GM23338 (cell line): ENCODE data around the gene CGRRF1. TPM values are rescaled to one million over a fixed set of nuclear protein-coding genes. Genes with fewer than 3 reads are reported as not detected.

Experiments used
- ATAC-seq: fragments of 200-7000 bp; cut with Tn5 transposase; 3 replicates; pipeline ENCODE4 v1.9.1; 2020
- DNase-seq: peaks from one replicate; pipeline ENCODE4 v3.0.0-alpha.2; 2015; ENCODE audit warnings: low spot score
- H2AFZ ChIP-seq: fragments of 200-600 bp; sonication (generic); 2 replicates; pipeline ENCODE4 v1.8.0; 2016; ENCODE audit warnings: antibody characterized with exemption, mild to moderate bottlenecking, moderate library complexity
- H3F3A ChIP-seq: fragments of 200-600 bp; sonication (generic); replicated peaks from 2 replicates; pipeline ENCODE4 v1.8.0; 2017; ENCODE audit warnings: antibody characterized with exemption, mixed run types, low read depth
- H3K27ac ChIP-seq: fragments of 200-600 bp; sonication (generic); 2 replicates; pipeline ENCODE4 v1.6.1; 2016; ENCODE audit warnings: low read depth
- H3K27me3 ChIP-seq: fragments of 200-600 bp; sonication (generic); 2 replicates; pipeline ENCODE4 v1.8.0; 2016; ENCODE audit warnings: mild to moderate bottlenecking, mixed run types, moderate library complexity; ENCODE audit not compliant: insufficient read depth
- H3K36me3 ChIP-seq: fragments of 200-600 bp; sonication (generic); 2 replicates; pipeline ENCODE4 v1.8.0; 2016; ENCODE audit warnings: mild to moderate bottlenecking; ENCODE audit not compliant: insufficient read depth
- H3K4me1 ChIP-seq: fragments of 200-600 bp; sonication (generic); 2 replicates; pipeline ENCODE4 v1.8.0; 2016; ENCODE audit warnings: mild to moderate bottlenecking, moderate library complexity; ENCODE audit not compliant: insufficient read depth
- H3K4me2 ChIP-seq: fragments of 200-600 bp; sonication (generic); 2 replicates; pipeline ENCODE4 v1.7.1; 2017; ENCODE audit warnings: mixed run types
- H3K4me3 ChIP-seq: fragments of 200-600 bp; sonication (generic); 2 replicates; pipeline ENCODE4 v1.6.1; 2016; ENCODE audit warnings: mixed run types
- H3K79me2 ChIP-seq: fragments of 200-600 bp; sonication (generic); replicated peaks from 2 replicates; pipeline ENCODE4 v1.8.0; 2017; ENCODE audit warnings: mild to moderate bottlenecking; ENCODE audit not compliant: insufficient read depth
- H3K9me2 ChIP-seq: fragments of 200-600 bp; sonication (generic); 2 replicates; pipeline ENCODE4 v1.8.0; 2017; ENCODE audit not compliant: insufficient read depth
- H4K20me1 ChIP-seq: fragments of 200-600 bp; sonication (generic); replicated peaks from 2 replicates; pipeline ENCODE4 v1.8.0; 2017; ENCODE audit warnings: mild to moderate bottlenecking; ENCODE audit not compliant: insufficient read depth
- H3K27ac Mint-ChIP-seq: 2 replicates; pipeline ENCODE4 v1.8.0; 2020; ENCODE audit warnings: inconsistent platforms, mild to moderate bottlenecking, moderate library complexity, mixed read lengths
- H3K27me3 Mint-ChIP-seq: 3 replicates; pipeline ENCODE4 v1.8.0; 2022; ENCODE audit warnings: low read depth, mild to moderate bottlenecking, moderate library complexity, mixed read lengths, inconsistent platforms; ENCODE audit not compliant: insufficient read depth, poor library complexity
- H3K36me3 Mint-ChIP-seq: 3 replicates; pipeline ENCODE4 v1.8.0; 2021; ENCODE audit warnings: low read depth, mild to moderate bottlenecking, inconsistent platforms, moderate library complexity, mixed read lengths
- H3K4me1 Mint-ChIP-seq: 3 replicates; pipeline ENCODE4 v1.8.0; 2020; ENCODE audit warnings: mild to moderate bottlenecking, inconsistent platforms, mixed read lengths
- H3K4me3 Mint-ChIP-seq: 3 replicates; pipeline ENCODE4 v1.8.0; 2021; ENCODE audit warnings: moderate library complexity, mild to moderate bottlenecking, inconsistent platforms, mixed read lengths
- H3K9me3 Mint-ChIP-seq: 3 replicates; pipeline ENCODE4 v1.8.0; 2020; ENCODE audit warnings: moderate library complexity, mild to moderate bottlenecking, inconsistent platforms, mixed read lengths
- CREB1 ChIP-seq: fragments of 250-450 bp; sonication (Bioruptor Pico); IDR thresholded peaks from 2 replicates; pipeline ENCODE4 v1.5.0; 2020; ENCODE audit warnings: low read depth, mild to moderate bottlenecking, moderate library complexity
- EZH2 ChIP-seq: fragments of 200-600 bp; sonication (generic); IDR thresholded peaks from one replicate; pipeline ENCODE4 v1.8.0; 2017; ENCODE audit warnings: antibody characterized with exemption, mild to moderate bottlenecking, low read depth; ENCODE audit not compliant: unreplicated experiment
- EZH2phosphoT487 ChIP-seq: fragments of 200-600 bp; sonication (generic); IDR thresholded peaks from one replicate; pipeline ENCODE4 v1.8.1; 2018; ENCODE audit warnings: antibody characterized with exemption; ENCODE audit not compliant: unreplicated experiment
- JUNB ChIP-seq: IDR thresholded peaks from one replicate; pipeline ENCODE4 v1.6.1; 2016; ENCODE audit warnings: antibody characterized with exemption; ENCODE audit not compliant: unreplicated experiment
- NANOG ChIP-seq: IDR thresholded peaks from 2 replicates; pipeline ENCODE4 v1.6.1; 2016; ENCODE audit warnings: antibody characterized with exemption, borderline replicate concordance
- POLR2AphosphoS5 ChIP-seq: IDR thresholded peaks from 2 replicates; pipeline ENCODE4 v1.6.1; 2016; ENCODE audit warnings: antibody characterized with exemption, low read depth
- STAT1 ChIP-seq: IDR thresholded peaks from one replicate; pipeline ENCODE4 v1.6.1; 2016; ENCODE audit warnings: antibody characterized with exemption; ENCODE audit not compliant: unreplicated experiment
- ZNF114 ChIP-seq: fragments of 250-450 bp; sonication (Bioruptor Pico); IDR thresholded peaks from 2 replicates; pipeline ENCODE4 v1.5.0; 2020; ENCODE audit warnings: mild to moderate bottlenecking, moderate library complexity
- ZNF331 ChIP-seq: fragments of 250-450 bp; sonication (Bioruptor Pico); IDR thresholded peaks from 2 replicates; pipeline ENCODE4 v1.5.0; 2020; ENCODE audit warnings: low read depth, mild to moderate bottlenecking, moderate library complexity
- polyA plus RNA-seq: library from polyadenylated mRNA; unstranded; fragments of >200 nt; fragmentation: Nextera tagmentation; extraction: Ambion mirVana; gene quantifications from 2 replicates; pipeline ENCODE4 v1.2.1, GENCODE V29; 2016
- total RNA-seq: library from RNA; depleted of rRNA; stranded (reverse); fragments of >200 nt; shearing (Covaris generic); gene quantifications from 2 replicates; pipeline ENCODE4 v1.2.3, GENCODE V29; 2014
- TF ChIP-seq, protein P1 (sequence below): IDR thresholded peaks from 2 replicates; pipeline ENCODE4 v1.6.1; 2016; ENCODE audit warnings: antibody characterized with exemption
- TF ChIP-seq, protein P2 (sequence below): fragments of 250-450 bp; sonication (Bioruptor Pico); IDR thresholded peaks from 2 replicates; pipeline ENCODE4 v1.5.0; 2020; ENCODE audit warnings: mild to moderate bottlenecking, moderate library complexity
- TF ChIP-seq, protein P3 (sequence below): IDR thresholded peaks from one replicate; pipeline ENCODE4 v1.6.1; 2018; ENCODE audit warnings: antibody characterized with exemption; ENCODE audit not compliant: unreplicated experiment
- TF ChIP-seq, protein P4 (sequence below), 2 experiments: fragments of 200-600 bp in 1 of 2; sonication (generic) in 1 of 2; conservative IDR thresholded peaks; 2 replicates each; pipeline versions ENCODE4 v1.5.1 to v1.6.1; 2016 to 2017; ENCODE audit warnings: antibody characterized with exemption in 2 of 2, low read depth in 2 of 2, mild to moderate bottlenecking in 2 of 2, moderate library complexity in 1 of 2

The CGRRF1 gene
- total and polyA plus RNA-seq, 2 experiments from 2014 or later = 18.8 to 28.3 TPM

DNA sequence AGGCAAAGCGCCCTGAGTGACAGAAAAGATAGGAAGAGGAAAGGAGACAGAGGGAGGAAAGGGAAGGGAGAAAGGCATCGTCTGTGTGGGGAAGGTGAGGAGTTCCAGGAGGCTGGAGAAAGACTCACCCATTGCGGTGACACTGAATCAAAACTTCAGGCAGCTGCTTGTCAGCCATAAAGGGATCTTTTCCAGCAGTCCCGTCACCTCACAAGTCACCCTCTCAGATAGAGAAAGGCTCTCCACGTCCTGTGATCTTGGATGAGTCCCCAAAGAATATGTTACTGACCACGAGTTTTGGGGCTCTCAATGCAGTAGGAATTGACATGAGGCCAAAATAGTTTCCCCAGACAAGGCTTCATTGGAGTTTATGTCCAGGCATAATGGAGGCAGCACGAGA is 11.1 kb upstream of the CGRRF1 start:
- no peak overlapping the region for H3K4me3 ChIP-seq
- peak overlapping the region; percentile 88 for H2AFZ ChIP-seq
- Mint-ChIP-seq H3K27me3 (peaks cover 4% of the 10 kb centered on the region), H3K36me3 (no peaks in the 10 kb centered on the region), H3K4me1 (peaks cover under 1% of the 10 kb centered on the region; the same call in 1 of the 3 replicates), H3K9me3 (no peaks in the 10 kb centered on the region), H3K4me3 (no peak overlapping the region), H3K27ac (no peak overlapping the region)
- H3K27ac ChIP-seq = no peak overlapping the region
- no peaks in the 10 kb centered on the region for H4K20me1 ChIP-seq
- H3F3A ChIP-seq = no peaks in the 10 kb centered on the region
- H3K4me1 ChIP-seq = no peaks in the 10 kb centered on the region
- ATAC-seq (no peak), DNase-seq (no peak)
- no peaks in the 10 kb centered on the region for H3K9me2 ChIP-seq
- no peaks in the 10 kb centered on the region for H3K36me3 ChIP-seq
- H3K4me2 ChIP-seq = no peak overlapping the region
- no peaks in the 10 kb centered on the region for H3K27me3 ChIP-seq
- no peaks in the 10 kb centered on the region for H3K79me2 ChIP-seq
- TF ChIP-seq, protein P1, sequence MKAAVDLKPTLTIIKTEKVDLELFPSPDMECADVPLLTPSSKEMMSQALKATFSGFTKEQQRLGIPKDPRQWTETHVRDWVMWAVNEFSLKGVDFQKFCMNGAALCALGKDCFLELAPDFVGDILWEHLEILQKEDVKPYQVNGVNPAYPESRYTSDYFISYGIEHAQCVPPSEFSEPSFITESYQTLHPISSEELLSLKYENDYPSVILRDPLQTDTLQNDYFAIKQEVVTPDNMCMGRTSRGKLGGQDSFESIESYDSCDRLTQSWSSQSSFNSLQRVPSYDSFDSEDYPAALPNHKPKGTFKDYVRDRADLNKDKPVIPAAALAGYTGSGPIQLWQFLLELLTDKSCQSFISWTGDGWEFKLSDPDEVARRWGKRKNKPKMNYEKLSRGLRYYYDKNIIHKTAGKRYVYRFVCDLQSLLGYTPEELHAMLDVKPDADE = no peak
- TF ChIP-seq, protein P2, sequence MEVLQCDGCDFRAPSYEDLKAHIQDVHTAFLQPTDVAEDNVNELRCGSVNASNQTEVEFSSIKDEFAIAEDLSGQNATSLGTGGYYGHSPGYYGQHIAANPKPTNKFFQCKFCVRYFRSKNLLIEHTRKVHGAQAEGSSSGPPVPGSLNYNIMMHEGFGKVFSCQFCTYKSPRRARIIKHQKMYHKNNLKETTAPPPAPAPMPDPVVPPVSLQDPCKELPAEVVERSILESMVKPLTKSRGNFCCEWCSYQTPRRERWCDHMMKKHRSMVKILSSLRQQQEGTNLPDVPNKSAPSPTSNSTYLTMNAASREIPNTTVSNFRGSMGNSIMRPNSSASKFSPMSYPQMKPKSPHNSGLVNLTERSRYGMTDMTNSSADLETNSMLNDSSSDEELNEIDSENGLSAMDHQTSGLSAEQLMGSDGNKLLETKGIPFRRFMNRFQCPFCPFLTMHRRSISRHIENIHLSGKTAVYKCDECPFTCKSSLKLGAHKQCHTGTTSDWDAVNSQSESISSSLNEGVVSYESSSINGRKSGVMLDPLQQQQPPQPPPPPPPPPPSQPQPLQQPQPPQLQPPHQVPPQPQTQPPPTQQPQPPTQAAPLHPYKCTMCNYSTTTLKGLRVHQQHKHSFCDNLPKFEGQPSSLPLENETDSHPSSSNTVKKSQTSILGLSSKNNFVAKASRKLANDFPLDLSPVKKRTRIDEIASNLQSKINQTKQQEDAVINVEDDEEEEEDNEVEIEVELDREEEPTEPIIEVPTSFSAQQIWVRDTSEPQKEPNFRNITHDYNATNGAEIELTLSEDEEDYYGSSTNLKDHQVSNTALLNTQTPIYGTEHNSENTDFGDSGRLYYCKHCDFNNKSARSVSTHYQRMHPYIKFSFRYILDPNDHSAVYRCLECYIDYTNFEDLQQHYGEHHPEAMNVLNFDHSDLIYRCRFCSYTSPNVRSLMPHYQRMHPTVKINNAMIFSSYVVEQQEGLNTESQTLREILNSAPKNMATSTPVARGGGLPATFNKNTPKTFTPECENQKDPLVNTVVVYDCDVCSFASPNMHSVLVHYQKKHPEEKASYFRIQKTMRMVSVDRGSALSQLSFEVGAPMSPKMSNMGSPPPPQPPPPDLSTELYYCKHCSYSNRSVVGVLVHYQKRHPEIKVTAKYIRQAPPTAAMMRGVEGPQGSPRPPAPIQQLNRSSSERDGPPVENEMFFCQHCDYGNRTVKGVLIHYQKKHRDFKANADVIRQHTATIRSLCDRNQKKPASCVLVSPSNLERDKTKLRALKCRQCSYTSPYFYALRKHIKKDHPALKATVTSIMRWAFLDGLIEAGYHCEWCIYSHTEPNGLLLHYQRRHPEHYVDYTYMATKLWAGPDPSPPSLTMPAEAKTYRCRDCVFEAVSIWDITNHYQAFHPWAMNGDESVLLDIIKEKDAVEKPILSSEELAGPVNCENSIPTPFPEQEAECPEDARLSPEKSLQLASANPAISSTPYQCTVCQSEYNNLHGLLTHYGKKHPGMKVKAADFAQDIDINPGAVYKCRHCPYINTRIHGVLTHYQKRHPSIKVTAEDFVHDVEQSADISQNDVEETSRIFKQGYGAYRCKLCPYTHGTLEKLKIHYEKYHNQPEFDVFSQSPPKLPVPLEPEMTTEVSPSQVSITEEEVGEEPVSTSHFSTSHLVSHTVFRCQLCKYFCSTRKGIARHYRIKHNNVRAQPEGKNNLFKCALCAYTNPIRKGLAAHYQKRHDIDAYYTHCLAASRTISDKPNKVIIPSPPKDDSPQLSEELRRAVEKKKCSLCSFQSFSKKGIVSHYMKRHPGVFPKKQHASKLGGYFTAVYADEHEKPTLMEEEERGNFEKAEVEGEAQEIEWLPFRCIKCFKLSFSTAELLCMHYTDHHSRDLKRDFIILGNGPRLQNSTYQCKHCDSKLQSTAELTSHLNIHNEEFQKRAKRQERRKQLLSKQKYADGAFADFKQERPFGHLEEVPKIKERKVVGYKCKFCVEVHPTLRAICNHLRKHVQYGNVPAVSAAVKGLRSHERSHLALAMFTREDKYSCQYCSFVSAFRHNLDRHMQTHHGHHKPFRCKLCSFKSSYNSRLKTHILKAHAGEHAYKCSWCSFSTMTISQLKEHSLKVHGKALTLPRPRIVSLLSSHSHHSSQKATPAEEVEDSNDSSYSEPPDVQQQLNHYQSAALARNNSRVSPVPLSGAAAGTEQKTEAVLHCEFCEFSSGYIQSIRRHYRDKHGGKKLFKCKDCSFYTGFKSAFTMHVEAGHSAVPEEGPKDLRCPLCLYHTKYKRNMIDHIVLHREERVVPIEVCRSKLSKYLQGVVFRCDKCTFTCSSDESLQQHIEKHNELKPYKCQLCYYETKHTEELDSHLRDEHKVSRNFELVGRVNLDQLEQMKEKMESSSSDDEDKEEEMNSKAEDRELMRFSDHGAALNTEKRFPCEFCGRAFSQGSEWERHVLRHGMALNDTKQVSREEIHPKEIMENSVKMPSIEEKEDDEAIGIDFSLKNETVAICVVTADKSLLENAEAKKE = no peak
- TF ChIP-seq EZH2 (no peak), JUNB (no peak), STAT1 (no peak), POLR2AphosphoS5 (no peak), EZH2phosphoT487 (no peak), ZNF331 (CRISPR knock-in tag) (no peak), ZNF114 (no peak), CREB1 (no peak), NANOG (no peak)
- TF ChIP-seq, protein P3, sequence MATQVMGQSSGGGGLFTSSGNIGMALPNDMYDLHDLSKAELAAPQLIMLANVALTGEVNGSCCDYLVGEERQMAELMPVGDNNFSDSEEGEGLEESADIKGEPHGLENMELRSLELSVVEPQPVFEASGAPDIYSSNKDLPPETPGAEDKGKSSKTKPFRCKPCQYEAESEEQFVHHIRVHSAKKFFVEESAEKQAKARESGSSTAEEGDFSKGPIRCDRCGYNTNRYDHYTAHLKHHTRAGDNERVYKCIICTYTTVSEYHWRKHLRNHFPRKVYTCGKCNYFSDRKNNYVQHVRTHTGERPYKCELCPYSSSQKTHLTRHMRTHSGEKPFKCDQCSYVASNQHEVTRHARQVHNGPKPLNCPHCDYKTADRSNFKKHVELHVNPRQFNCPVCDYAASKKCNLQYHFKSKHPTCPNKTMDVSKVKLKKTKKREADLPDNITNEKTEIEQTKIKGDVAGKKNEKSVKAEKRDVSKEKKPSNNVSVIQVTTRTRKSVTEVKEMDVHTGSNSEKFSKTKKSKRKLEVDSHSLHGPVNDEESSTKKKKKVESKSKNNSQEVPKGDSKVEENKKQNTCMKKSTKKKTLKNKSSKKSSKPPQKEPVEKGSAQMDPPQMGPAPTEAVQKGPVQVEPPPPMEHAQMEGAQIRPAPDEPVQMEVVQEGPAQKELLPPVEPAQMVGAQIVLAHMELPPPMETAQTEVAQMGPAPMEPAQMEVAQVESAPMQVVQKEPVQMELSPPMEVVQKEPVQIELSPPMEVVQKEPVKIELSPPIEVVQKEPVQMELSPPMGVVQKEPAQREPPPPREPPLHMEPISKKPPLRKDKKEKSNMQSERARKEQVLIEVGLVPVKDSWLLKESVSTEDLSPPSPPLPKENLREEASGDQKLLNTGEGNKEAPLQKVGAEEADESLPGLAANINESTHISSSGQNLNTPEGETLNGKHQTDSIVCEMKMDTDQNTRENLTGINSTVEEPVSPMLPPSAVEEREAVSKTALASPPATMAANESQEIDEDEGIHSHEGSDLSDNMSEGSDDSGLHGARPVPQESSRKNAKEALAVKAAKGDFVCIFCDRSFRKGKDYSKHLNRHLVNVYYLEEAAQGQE = no peak
- TF ChIP-seq, protein P4, sequence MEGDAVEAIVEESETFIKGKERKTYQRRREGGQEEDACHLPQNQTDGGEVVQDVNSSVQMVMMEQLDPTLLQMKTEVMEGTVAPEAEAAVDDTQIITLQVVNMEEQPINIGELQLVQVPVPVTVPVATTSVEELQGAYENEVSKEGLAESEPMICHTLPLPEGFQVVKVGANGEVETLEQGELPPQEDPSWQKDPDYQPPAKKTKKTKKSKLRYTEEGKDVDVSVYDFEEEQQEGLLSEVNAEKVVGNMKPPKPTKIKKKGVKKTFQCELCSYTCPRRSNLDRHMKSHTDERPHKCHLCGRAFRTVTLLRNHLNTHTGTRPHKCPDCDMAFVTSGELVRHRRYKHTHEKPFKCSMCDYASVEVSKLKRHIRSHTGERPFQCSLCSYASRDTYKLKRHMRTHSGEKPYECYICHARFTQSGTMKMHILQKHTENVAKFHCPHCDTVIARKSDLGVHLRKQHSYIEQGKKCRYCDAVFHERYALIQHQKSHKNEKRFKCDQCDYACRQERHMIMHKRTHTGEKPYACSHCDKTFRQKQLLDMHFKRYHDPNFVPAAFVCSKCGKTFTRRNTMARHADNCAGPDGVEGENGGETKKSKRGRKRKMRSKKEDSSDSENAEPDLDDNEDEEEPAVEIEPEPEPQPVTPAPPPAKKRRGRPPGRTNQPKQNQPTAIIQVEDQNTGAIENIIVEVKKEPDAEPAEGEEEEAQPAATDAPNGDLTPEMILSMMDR (conservative IDR thresholded peaks at IDR 0.05; ENCODE audit: low read depth in 2 of 2) = no peak
